NCI-H2107 treated with DMSO at 0.1 percent for 48 hours (cell line): ENCODE results near the gene PLEKHJ1.

ENCODE experiments used
- DNase-seq: peaks from one replicate; lab custom pipeline; 2025; ENCODE audit not compliant: unreplicated experiment; lab: John Stamatoyannopoulos, UW

PLEKHJ1 gene

GRCh38 chr19:2224754-2225349 is 11.3 kb downstream of the PLEKHJ1 start:
- no peak for DNase-seq

- no peak for DNase-seq
These were observed 12.2 kb downstream of the PLEKHJ1 start for GRCh38 chr19:2223959-2224358.

- DNase-seq: no peak
These were observed 12.7 kb downstream of the PLEKHJ1 start for GRCh38 chr19:2223391-2223790.

- DNase-seq: no peak
These were observed 14.2 kb downstream of the PLEKHJ1 start for GRCh38 chr19:2221918-2222317.

- no peak for DNase-seq
These were observed 14.8 kb downstream of the PLEKHJ1 start for GRCh38 chr19:2221250-2221831.

- no peak for DNase-seq
These were observed 16.4 kb downstream of the PLEKHJ1 start for GRCh38 chr19:2219726-2220125.

GRCh38 chr19:2217591-2217990 is 18.5 kb downstream of the PLEKHJ1 start:
- DNase-seq: no peak

GRCh38 chr19:2216361-2217225 is 19.5 kb downstream of the PLEKHJ1 start:
- no peak for DNase-seq

GRCh38 chr19:2215281-2215751 is 20.8 kb downstream of the PLEKHJ1 start:
- peak; percentile 54 for DNase-seq

GRCh38 chr19:2214251-2214650 is 21.9 kb downstream of the PLEKHJ1 start:
- no peak for DNase-seq

- DNase-seq: no peak
These were observed 22.3 kb downstream of the PLEKHJ1 start for GRCh38 chr19:2213799-2214198.

- no peak for DNase-seq
These were observed 23.0 kb downstream of the PLEKHJ1 start for GRCh38 chr19:2212861-2213711.

- no peak for DNase-seq
These were observed 25.0 kb downstream of the PLEKHJ1 start for GRCh38 chr19:2210987-2211740.

GRCh38 chr19:2210206-2210605 is 25.9 kb downstream of the PLEKHJ1 start:
- DNase-seq: no peak

- no peak for DNase-seq
These were observed 26.7 kb downstream of the PLEKHJ1 start for GRCh38 chr19:2209408-2209807.

GRCh38 chr19:2208975-2209374 is 27.2 kb downstream of the PLEKHJ1 start:
- no peak for DNase-seq

GRCh38 chr19:2207991-2208860 is 27.9 kb downstream of the PLEKHJ1 start:
- no peak for DNase-seq

GRCh38 chr19:2207008-2207407 is 29.1 kb downstream of the PLEKHJ1 start:
- DNase-seq: no peak

GRCh38 chr19:2202366-2202765 is 33.8 kb downstream of the PLEKHJ1 start:
- no peak for DNase-seq
